Adipocyte (in vitro differentiated cells): ENCODE measurements around the gene ZNF687.
"Not testable (repeated sequence)": the region's sequence is repeated elsewhere in the genome, so short reads cannot be mapped to it uniquely, and the experiment has no call there.

Experiments
- DNase-seq: peaks from one replicate; pipeline ENCODE4 v3.0.0-alpha.2; 2015; ENCODE audit warnings: low read depth
- H3K27me3 ChIP-seq: replicated peaks from 2 replicates; pipeline ENCODE4 v1.7.0; 2013; ENCODE audit warnings: mild to moderate bottlenecking, low read length, moderate library complexity; ENCODE audit not compliant: control insufficient read depth, insufficient read depth
- H3K36me3 ChIP-seq: 2 replicates; pipeline ENCODE4 v1.7.0; 2013; ENCODE audit warnings: low read length, mild to moderate bottlenecking, moderate library complexity; ENCODE audit not compliant: control insufficient read depth, insufficient read depth, severe bottlenecking
- H3K4me1 ChIP-seq: 2 replicates; pipeline ENCODE4 v1.7.0; 2013; ENCODE audit warnings: mild to moderate bottlenecking, low read length, moderate library complexity; ENCODE audit not compliant: control insufficient read depth, insufficient read depth
- H3K4me3 ChIP-seq: 2 replicates; pipeline ENCODE4 v1.7.0; 2013; ENCODE audit warnings: mild to moderate bottlenecking, low read length, moderate library complexity
- H3K9ac ChIP-seq: 2 replicates; pipeline ENCODE4 v1.7.0; 2013; ENCODE audit warnings: mild to moderate bottlenecking, low read length, moderate library complexity
- H3K9me3 ChIP-seq: 2 replicates; pipeline ENCODE4 v1.7.0; 2013; ENCODE audit warnings: mild to moderate bottlenecking, low read length, moderate library complexity; ENCODE audit not compliant: control insufficient read depth

Gene ZNF687

GRCh38 chr1:151254217-151255213 lies 27.6 kb upstream of the ZNF687 start, which contains the start of gene PSMD4:
PSMD4 (plus strand) TSS chr1:151254734; CDS start chr1:151254783, 49 bp downstream.
- Histone ChIP-seq H3K9ac (peak within 1 kb of the TSS; percentile 95), H3K9me3 (no peaks in the 10 kb centered on the region), H3K4me3 (peak within 1 kb of the TSS; percentile 99), H3K27me3 (no peaks in the 10 kb centered on the region), H3K4me1 (peaks cover 10% of the 10 kb centered on the region), H3K36me3 (peaks cover 13% of the 10 kb centered on the region)
- peak; percentile 98 for DNase-seq

- Histone ChIP-seq H3K27me3 (no peaks in the 10 kb centered on the region), H3K9ac (peak overlapping the region; percentile 95), H3K9me3 (no peaks in the 10 kb centered on the region), H3K36me3 (peaks cover 4% of the 10 kb centered on the region), H3K4me1 (peaks cover 10% of the 10 kb centered on the region), H3K4me3 (peak overlapping the region; percentile 99)
- DNase-seq: peak; percentile 43
These were observed 26.7 kb upstream of the ZNF687 start for GRCh38 chr1:151255381-151255780.

GRCh38 chr1:151259351-151259750 lies 22.7 kb upstream of the ZNF687 start:
- Histone ChIP-seq H3K9ac (no peak overlapping the region), H3K36me3 (peaks cover 16% of the 10 kb centered on the region), H3K27me3 (no peaks in the 10 kb centered on the region), H3K9me3 (no peaks in the 10 kb centered on the region), H3K4me1 (peaks cover 10% of the 10 kb centered on the region), H3K4me3 (no peak overlapping the region)
- DNase-seq: no peak

- H3K36me3 ChIP-seq: peaks cover 65% of the 10 kb centered on the region
- no peaks in the 10 kb centered on the region for H3K27me3 ChIP-seq
- no peak for DNase-seq
- no peaks in the 10 kb centered on the region for H3K9me3 ChIP-seq
- H3K4me1 ChIP-seq: no peaks in the 10 kb centered on the region
- H3K9ac ChIP-seq: no peak overlapping the region
- no peak overlapping the region for H3K4me3 ChIP-seq
These were observed 16.5 kb upstream of the ZNF687 start for GRCh38 chr1:151265446-151266236.

- H3K36me3 ChIP-seq: peaks cover 65% of the 10 kb centered on the region
These were observed 15.8 kb upstream of the ZNF687 start for GRCh38 chr1:151266315-151266714.

GRCh38 chr1:151266821-151267220 lies 15.3 kb upstream of the ZNF687 start:
- no peaks in the 10 kb centered on the region for H3K9me3 ChIP-seq
- no peak overlapping the region for H3K9ac ChIP-seq
- H3K27me3 ChIP-seq: no peaks in the 10 kb centered on the region
- H3K4me3 ChIP-seq: no peak overlapping the region
- peaks cover 7% of the 10 kb centered on the region for H3K4me1 ChIP-seq
- no peak for DNase-seq
- H3K36me3 ChIP-seq: peaks cover 65% of the 10 kb centered on the region

More at GRCh38 chr1:151266315-151266714, 15.8 kb upstream of the ZNF687 start:
- Histone ChIP-seq H3K9me3 (no peaks in the 10 kb centered on the region), H3K27me3 (no peaks in the 10 kb centered on the region), H3K4me3 (no peak overlapping the region), H3K9ac (no peak overlapping the region), H3K4me1 (peaks cover 2% of the 10 kb centered on the region)
- DNase-seq: no peak

- Histone ChIP-seq H3K36me3 (peaks cover 60% of the 10 kb centered on the region), H3K9me3 (no peaks in the 10 kb centered on the region), H3K9ac (no peak overlapping the region), H3K27me3 (no peaks in the 10 kb centered on the region), H3K4me1 (peaks cover 7% of the 10 kb centered on the region), H3K4me3 (no peak overlapping the region)
- no peak for DNase-seq
These were observed 14.3 kb upstream of the ZNF687 start for GRCh38 chr1:151267760-151268159.

- Histone ChIP-seq H3K9me3 (no peaks in the 10 kb centered on the region), H3K27me3 (no peaks in the 10 kb centered on the region), H3K4me3 (no peak overlapping the region), H3K4me1 (peaks cover 7% of the 10 kb centered on the region), H3K9ac (no peak overlapping the region), H3K36me3 (peaks cover 6% of the 10 kb centered on the region)
- DNase-seq: no peak
These were observed 8.1 kb upstream of the ZNF687 start for GRCh38 chr1:151273924-151274466.

- H3K9ac ChIP-seq, H3K36me3 ChIP-seq, H3K9me3 ChIP-seq, H3K4me1 ChIP-seq, H3K27me3 ChIP-seq, DNase-seq, H3K4me3 ChIP-seq: not testable (repeated sequence)
These were observed 6.8 kb upstream of the ZNF687 start for GRCh38 chr1:151275341-151275740.

GRCh38 chr1:151277249-151277648 lies 4.8 kb upstream of the ZNF687 start:
- no peak overlapping the region for H3K9ac ChIP-seq
- H3K27me3 ChIP-seq: no peaks in the 10 kb centered on the region
- H3K4me3 ChIP-seq: no peak overlapping the region
- DNase-seq: no peak
- peaks cover 3% of the 10 kb centered on the region for H3K4me1 ChIP-seq
- H3K9me3 ChIP-seq: no peaks in the 10 kb centered on the region
- H3K36me3 ChIP-seq: no peaks in the 10 kb centered on the region
